Astrocyte (in vitro differentiated cells and primary cell): ENCODE data around the gene CIC. TPM values are rescaled to one million over a fixed set of nuclear protein-coding genes. Genes with fewer than 3 reads are reported as not detected.

Source experiments
- DNase-seq: peaks from one replicate; pipeline ENCODE4 v3.0.0-alpha.2; 2010; ENCODE audit warnings: low read depth
- FAIRE-seq: peaks from 2 replicates; lab custom pipeline; 2011; peaks lifted over from hg19 to GRCh38; lab: Jason Lieb, UNC
- H2AFZ ChIP-seq: 2 replicates; pipeline ENCODE4 v1.6.0; 2012; ENCODE audit warnings: low read depth, low read length, inconsistent platforms
- H3K27ac ChIP-seq: 2 replicates; pipeline ENCODE4 v1.5.1; 2011; ENCODE audit warnings: low read depth, low read length, inconsistent platforms
- H3K27me3 ChIP-seq: 2 replicates; pipeline ENCODE4 v1.6.0; 2011; ENCODE audit warnings: low read length, inconsistent platforms; ENCODE audit not compliant: insufficient read depth
- H3K36me3 ChIP-seq: 2 replicates; pipeline ENCODE4 v1.5.1; 2011; ENCODE audit warnings: low read length, inconsistent platforms; ENCODE audit not compliant: insufficient read depth
- H3K4me1 ChIP-seq: 2 replicates; pipeline ENCODE4 v1.5.1; 2011; ENCODE audit warnings: low read length, inconsistent platforms; ENCODE audit not compliant: insufficient read depth
- H3K4me2 ChIP-seq: 2 replicates; pipeline ENCODE4 v1.6.0; 2012; ENCODE audit warnings: low read length, inconsistent platforms
- H3K4me3 ChIP-seq: 2 replicates; pipeline ENCODE4 v1.5.1; 2011; ENCODE audit warnings: low read depth, mild to moderate bottlenecking, low read length, inconsistent platforms; ENCODE audit not compliant: insufficient read depth
- H3K79me2 ChIP-seq: 2 replicates; pipeline ENCODE4 v1.6.0; 2012; ENCODE audit warnings: mild to moderate bottlenecking, low read length, inconsistent platforms; ENCODE audit not compliant: insufficient read depth
- H3K9ac ChIP-seq: 2 replicates; pipeline ENCODE4 v1.6.0; 2012; ENCODE audit warnings: mild to moderate bottlenecking, low read length, inconsistent platforms
- H3K9me3 ChIP-seq: 2 replicates; pipeline ENCODE4 v1.5.1; 2012; ENCODE audit warnings: low read depth, mild to moderate bottlenecking, low read length, inconsistent platforms; ENCODE audit not compliant: insufficient read depth
- H4K20me1 ChIP-seq: 2 replicates; pipeline ENCODE4 v1.6.0; 2012; ENCODE audit warnings: low read length, inconsistent platforms; ENCODE audit not compliant: insufficient read depth
- H3K27ac Mint-ChIP-seq: one replicate; pipeline ENCODE4 v1.8.0; 2021; ENCODE audit warnings: mild to moderate bottlenecking, mixed read lengths; ENCODE audit not compliant: unreplicated experiment
- H3K27me3 Mint-ChIP-seq: one replicate; pipeline ENCODE4 v1.8.0; 2021; ENCODE audit warnings: low read depth, mixed read lengths; ENCODE audit not compliant: unreplicated experiment
- H3K36me3 Mint-ChIP-seq: one replicate; pipeline ENCODE4 v1.8.0; 2021; ENCODE audit warnings: low read depth, mixed read lengths; ENCODE audit not compliant: unreplicated experiment
- H3K4me1 Mint-ChIP-seq: one replicate; pipeline ENCODE4 v1.8.0; 2021; ENCODE audit warnings: low read depth, mixed read lengths; ENCODE audit not compliant: unreplicated experiment
- H3K4me3 Mint-ChIP-seq: one replicate; pipeline ENCODE4 v1.8.0; 2021; ENCODE audit warnings: mild to moderate bottlenecking, moderate library complexity, mixed read lengths; ENCODE audit not compliant: unreplicated experiment
- H3K9me3 Mint-ChIP-seq: one replicate; pipeline ENCODE4 v1.8.0; 2021; ENCODE audit warnings: mild to moderate bottlenecking, mixed read lengths; ENCODE audit not compliant: unreplicated experiment
- CTCF ChIP-seq: IDR thresholded peaks from 2 replicates; pipeline ENCODE4 v1.5.1; 2011; ENCODE audit warnings: low read depth, mild to moderate bottlenecking, inconsistent platforms, low read length, moderate library complexity; ENCODE audit not compliant: insufficient read depth
- EZH2 ChIP-seq: IDR thresholded peaks from 2 replicates; pipeline ENCODE4 v1.6.1; 2012; ENCODE audit warnings: mild to moderate bottlenecking, low read length, inconsistent platforms; ENCODE audit not compliant: insufficient read depth
- total RNA-seq: library from RNA; stranded (reverse); gene quantifications from 2 replicates; pipeline ENCODE4 v1.2.1, GENCODE V29; 2021

The CIC gene
- total RNA-seq, 1 donor from 2014 or later: 78.5 TPM

GRCh38 chr19:42281827-42282762 lies 13.0 kb downstream of the CIC start:
- H3K27ac ChIP-seq: peak overlapping the region; percentile 92

GRCh38 chr19:42282819-42283187 lies 13.8 kb downstream of the CIC start:
- FAIRE-seq (no peak), DNase-seq (no peak)
- H3K9me3 ChIP-seq: no peaks in the 10 kb centered on the region
- no peak for TF ChIP-seq EZH2
- no peak for TF ChIP-seq CTCF
- Mint-ChIP-seq H3K4me1 (peaks cover 36% of the 10 kb centered on the region), H3K9me3 (peaks cover 2% of the 10 kb centered on the region), H3K27ac (peak overlapping the region; percentile 87), H3K36me3 (peaks cover 6% of the 10 kb centered on the region), H3K27me3 (no peaks in the 10 kb centered on the region), H3K4me3 (peak overlapping the region; percentile 86)
- H4K20me1 ChIP-seq: peaks cover 59% of the 10 kb centered on the region
- peak overlapping the region; percentile 92 for H3K27ac ChIP-seq
- H3K36me3 ChIP-seq: no peaks in the 10 kb centered on the region
- H3K27me3 ChIP-seq: no peaks in the 10 kb centered on the region
- peaks cover 64% of the 10 kb centered on the region for H3K4me1 ChIP-seq
- H3K9ac ChIP-seq: peak overlapping the region; percentile 79
- H3K4me2 ChIP-seq: peak overlapping the region; percentile 94
- peak overlapping the region; percentile 50 for H3K4me3 ChIP-seq
- H2AFZ ChIP-seq: no peak overlapping the region
- peaks cover 64% of the 10 kb centered on the region for H3K79me2 ChIP-seq

More at GRCh38 chr19:42281827-42282762, 13.0 kb downstream of the CIC start:
- peaks cover 2% of the 10 kb centered on the region for H3K9me3 Mint-ChIP-seq
- Histone ChIP-seq H3K4me2 (peak overlapping the region; percentile 94), H3K9me3 (no peaks in the 10 kb centered on the region), H3K4me1 (peaks cover 72% of the 10 kb centered on the region), H4K20me1 (peaks cover 59% of the 10 kb centered on the region), H3K79me2 (peaks cover 65% of the 10 kb centered on the region), H3K36me3 (no peaks in the 10 kb centered on the region), H2AFZ (no peak overlapping the region), H3K4me3 (peak overlapping the region; percentile 37), H3K9ac (peak overlapping the region; percentile 82), H3K27me3 (no peaks in the 10 kb centered on the region)
- H3K4me3 Mint-ChIP-seq: peak overlapping the region; percentile 86
- no peak for TF ChIP-seq EZH2
- TF ChIP-seq CTCF: no peak
- no peaks in the 10 kb centered on the region for H3K27me3 Mint-ChIP-seq
- DNase-seq (peak; percentile 59), FAIRE-seq (no peak)
- peak overlapping the region; percentile 94 for H3K27ac Mint-ChIP-seq
- peaks cover 39% of the 10 kb centered on the region for H3K4me1 Mint-ChIP-seq
- peaks cover 5% of the 10 kb centered on the region for H3K36me3 Mint-ChIP-seq
